Upper lobe of left lung (tissue), 4 donors: ENCODE measurements around the gene SLCO4A1.
A peak's percentile ranks its signal among the peaks of the same experiment; 100 is the strongest.

Experiments used
- CTCF ChIP-seq, 6 experiments: fragments of 450-650 bp in 4 of 6; fragments of 200-600 bp in 2 of 6; sonication (generic) in 2 of 6; IDR thresholded peaks; one replicate each; pipeline ENCODE4 v1.5.1; 2016 to 2019; ENCODE audit warnings: antibody characterized with exemption in 6 of 6
- POLR2A ChIP-seq, 4 donors: fragments of 450-650 bp; IDR thresholded peaks; one replicate each; pipeline ENCODE4 v1.5.1; 2016 to 2017; ENCODE audit warnings: antibody characterized with exemption in 4 of 4, mild to moderate bottlenecking in 2 of 4
- POLR2AphosphoS5 ChIP-seq, 2 donors: sonication (generic); formaldehyde crosslinking; IDR thresholded peaks; one replicate each; pipeline ENCODE4 v1.5.1; 2017; ENCODE audit warnings: antibody characterized with exemption in 2 of 2

DNA sequence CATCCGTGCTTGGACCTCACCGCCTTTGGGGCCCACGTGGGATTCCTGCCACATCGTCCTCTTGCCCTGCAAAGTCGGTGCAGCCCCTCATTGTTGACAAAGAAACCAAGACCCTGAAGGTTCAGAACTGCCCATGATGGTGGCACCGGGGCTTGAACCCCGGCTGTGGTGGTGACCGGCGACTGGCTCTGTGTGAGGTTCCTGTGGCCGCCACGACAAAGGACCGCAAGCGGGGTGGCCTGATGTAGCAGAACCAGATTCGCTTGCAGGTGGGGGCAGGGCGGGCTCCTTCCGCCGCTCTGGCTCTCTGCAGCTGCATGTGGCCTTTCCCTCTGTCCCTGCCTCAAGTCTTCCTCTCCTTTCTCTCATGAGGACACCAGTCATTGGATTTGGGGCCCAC, 28.7 kb downstream of the SLCO4A1 start:
- no peak for TF ChIP-seq CTCF (IDR thresholded peaks at IDR 0.05)
- TF ChIP-seq POLR2A (IDR thresholded peaks at IDR 0.05), result no peak
- peak in 1 of 2 donors; percentile 3 for TF ChIP-seq POLR2AphosphoS5 (IDR thresholded peaks at IDR 0.05)
